IPS-NIHi11 (cell line): Measurements from ENCODE around the gene OR10A4.
A peak's percentile ranks its signal among the peaks of the same experiment; 100 is the strongest.
"Not testable (repeated sequence)": the region's sequence is repeated elsewhere in the genome, so short reads cannot be mapped to it uniquely, and the experiment has no call there.

Experiments used
- DNase-seq: peaks from one replicate; pipeline ENCODE4 v3.0.0; 2012; ENCODE audit warnings: mixed read lengths, low spot score

Gene OR10A4

GRCh38 chr11:6898911-6899310 is 22.5 kb downstream of the OR10A4 start:
- DNase-seq, result no peak

DNA sequence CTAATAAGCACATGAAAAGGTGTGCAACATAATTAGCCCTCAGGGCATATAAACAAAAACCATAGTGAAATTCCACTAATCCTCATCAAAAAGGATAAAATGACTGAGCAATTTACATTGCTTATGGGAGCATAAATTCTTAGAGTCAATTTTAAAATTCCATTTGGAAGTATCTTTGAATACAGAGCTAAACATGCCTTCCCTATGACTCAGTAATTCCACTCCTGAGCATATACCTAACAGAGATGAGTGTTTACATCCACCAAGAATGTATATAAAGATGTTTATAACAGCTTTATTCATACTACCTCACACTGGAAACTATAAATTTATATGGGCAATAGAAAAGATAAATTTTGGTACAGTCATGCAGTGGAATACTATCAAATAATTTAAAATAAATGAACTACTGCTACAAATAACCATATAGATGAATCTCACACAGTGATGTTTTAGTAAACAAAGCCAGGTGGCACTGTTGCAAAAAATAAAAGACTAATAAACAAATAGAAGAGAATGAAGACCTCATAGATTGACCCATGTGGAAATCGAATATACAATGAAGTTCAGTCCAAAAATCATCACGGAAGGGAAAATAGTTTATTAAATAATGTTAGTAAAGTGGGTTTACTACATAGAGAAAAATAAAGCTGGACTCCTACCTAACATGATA is 24.0 kb downstream of the OR10A4 start:
- DNase-seq, result no peak

GRCh38 chr11:6904804-6905203 is 28.4 kb downstream of the OR10A4 start:
- DNase-seq, result not testable (repeated sequence)

DNA sequence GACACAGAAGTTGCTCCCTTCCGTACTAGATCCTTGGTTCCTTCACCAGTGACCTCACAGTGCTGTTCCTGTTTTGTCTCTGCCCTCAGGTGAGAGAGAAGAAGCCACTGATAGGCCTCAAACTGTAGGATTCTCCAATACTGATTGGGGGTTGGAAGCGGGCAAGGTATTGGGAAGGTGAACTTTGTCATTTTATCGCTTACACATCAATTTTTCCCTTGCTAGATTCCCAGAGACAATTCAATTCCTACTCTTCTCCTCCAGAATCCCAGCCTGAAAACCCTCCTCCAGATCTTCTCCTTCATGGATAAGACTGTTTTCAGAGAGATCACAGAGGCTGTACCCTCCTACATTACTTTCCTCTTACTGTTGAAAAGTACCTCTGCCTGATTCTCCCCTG is 35.0 kb downstream of the OR10A4 start:
- DNase-seq, result no peak

GRCh38 chr11:6911948-6912347 is 35.5 kb downstream of the OR10A4 start:
- no peak for DNase-seq

DNA sequence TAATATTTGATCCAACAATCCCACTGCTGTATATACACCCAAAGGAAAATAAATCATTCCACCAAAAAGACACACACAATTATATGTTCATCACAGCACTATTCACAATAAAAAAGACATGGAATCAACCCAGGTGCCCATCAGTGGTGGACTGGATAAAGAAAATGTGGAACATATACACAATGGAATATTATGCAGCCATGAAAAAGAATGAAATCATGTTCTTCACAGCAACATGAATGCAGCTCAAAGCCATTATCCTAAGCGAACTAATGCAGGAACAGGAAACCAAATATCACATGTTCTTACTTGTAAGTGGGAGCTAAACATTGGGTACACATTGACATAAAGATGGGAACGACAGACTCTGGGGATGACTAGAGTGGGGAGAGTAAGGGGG is 43.3 kb downstream of the OR10A4 start:
- DNase-seq, result no peak

DNA sequence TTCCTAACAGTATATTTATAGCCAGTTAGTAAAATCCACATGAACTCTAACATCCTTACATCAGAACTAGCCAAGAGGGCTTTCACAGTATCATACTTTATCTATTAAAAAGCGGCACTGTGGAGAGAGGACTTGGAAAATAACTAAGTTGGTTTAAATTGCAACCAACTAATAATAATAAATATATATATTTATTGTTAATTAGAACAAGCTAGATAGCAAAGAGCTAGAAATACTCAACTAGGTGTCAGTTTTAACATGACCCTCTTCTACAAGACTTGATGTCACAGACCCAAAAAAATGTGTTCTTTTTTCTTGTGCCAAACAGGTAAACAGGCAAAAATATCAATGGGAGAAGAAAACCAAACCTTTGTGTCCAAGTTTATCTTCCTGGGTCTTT is 44.3 kb downstream of the OR10A4 start, which contains the start of gene OR2D3:
Gene OR2D3 (plus strand): TSS at position 301 of the 400 bp plus-strand sequence. CDS start 0 bp downstream, at position 301.
- no peak for DNase-seq

GRCh38 chr11:6925007-6925577 is 48.7 kb downstream of the OR10A4 start:
- DNase-seq, result no peak

DNA sequence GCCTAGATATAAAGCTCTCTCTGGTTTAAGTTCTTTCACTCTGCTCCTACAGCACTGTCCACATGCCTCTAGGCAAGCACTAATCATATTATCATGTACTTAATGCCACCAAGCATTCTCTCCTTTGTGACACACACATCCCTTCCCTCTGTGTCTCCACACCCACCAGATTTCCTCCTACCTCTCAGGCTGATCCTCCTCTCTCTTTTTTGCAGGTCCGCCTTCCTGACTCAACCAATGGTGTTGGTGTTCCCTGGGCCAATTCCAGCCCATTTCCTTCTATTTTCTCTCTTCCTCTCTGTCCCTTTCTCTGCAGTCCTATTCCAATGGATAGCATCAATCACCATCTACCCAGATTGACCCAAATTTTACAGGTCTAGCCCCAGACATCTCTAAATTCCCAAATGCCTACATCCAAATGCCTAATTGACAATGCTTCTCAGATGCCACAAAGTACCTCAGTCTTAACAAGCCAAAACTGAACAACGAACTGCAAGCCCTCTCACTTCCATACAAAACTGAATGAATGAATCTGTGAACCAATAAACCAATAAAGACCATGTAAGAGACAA is 49.3 kb downstream of the OR10A4 start:
- DNase-seq, result peak; percentile 31

DNA sequence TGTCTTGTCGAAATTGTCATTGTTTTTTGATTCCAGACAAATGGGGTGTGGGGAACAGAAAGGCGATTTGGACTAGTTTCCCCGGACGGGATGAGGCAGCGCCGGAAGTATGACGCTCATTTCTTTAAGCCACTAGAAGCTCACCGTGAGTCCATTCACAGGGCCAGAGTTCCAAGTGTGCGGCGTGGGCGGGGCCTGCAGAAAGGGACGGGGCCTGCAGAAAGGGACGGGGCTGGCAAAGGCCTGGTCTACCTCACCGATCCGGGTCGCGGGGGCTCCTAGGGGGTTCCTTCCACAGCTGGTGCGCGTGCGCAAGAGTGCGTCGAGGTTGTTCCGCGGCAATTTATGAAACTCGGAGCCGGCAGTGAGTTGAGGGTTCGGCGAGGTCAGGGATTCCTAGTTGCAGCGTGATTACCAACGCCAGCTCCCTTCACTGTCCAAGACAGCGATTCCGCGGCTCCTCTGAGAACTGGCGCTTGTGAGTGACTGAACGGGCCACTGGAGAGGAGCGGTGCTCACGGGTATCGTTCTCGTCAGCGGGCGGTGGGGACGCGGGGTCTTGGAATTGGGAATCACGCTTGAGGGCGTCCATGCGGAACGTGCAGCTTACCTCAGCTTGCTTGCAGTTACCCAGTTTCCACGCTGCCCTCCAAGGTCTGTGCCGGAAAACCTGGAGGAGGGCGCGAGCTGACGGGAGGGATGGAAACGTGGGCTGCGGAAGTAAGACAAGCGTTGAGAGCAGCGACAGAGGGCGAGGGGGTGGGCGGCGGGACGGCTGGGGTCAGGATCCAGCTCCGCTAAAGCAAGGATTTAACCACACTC is 50.0 kb downstream of the OR10A4 start, which contains the start of gene ZNF215:
Gene ZNF215 (plus strand): TSS at position 219 of the 822 bp plus-strand sequence. CDS start 5,847 bp downstream, outside the sequence.
- peak; percentile 85 for DNase-seq

- DNase-seq, result no peak
These were observed 50.7 kb downstream of the OR10A4 start for GRCh38 chr11:6927030-6927617.
